Activated CD8-positive, alpha-beta memory T cell treated with anti-CD3 and anti-CD28 coated beads, Interleukin-2, amount 50 U/mL, for 4 hours (primary cell): Measurements from ENCODE around the gene CCDC6.
"Not testable (repeated sequence)": the region's sequence is repeated elsewhere in the genome, so short reads cannot be mapped to it uniquely, and the experiment has no call there.

Experiments
- DNase-seq: peaks from one replicate; pipeline ENCODE4 v3.0.0-alpha.2; 2020

The CCDC6 gene

DNA sequence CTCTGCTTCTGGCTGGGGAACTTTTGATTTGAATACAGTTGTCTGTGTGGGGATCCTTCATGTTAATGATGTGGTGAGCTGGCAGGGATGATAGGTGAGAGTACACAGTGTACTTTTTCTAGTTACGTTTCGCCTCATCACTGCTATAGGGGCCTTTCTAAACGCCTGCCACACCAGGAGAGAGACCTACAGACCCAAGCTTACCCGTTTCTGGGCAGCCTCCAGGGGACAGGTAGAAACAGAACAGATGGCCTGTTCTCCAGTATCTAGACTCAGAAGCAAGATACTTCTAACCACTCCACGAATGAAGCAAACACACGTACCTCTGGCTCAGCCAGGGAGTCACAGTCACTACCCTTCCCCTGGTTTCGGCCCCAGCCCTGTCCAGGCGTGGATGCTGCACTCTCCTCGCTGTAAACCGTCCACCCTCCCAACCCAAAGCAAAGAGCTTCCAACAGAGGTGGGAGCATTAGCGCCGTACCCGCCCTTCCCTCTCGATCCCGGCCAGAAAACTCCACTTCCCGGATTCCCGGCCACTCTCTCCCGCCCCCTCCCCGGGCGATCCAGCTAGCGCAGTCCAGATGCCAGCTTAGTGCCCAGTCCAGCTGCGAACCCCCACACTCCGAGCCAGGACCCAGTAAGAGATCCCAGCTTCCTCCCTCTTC lies 1.2 kb downstream of the CCDC6 start:
- no peak for DNase-seq

DNA sequence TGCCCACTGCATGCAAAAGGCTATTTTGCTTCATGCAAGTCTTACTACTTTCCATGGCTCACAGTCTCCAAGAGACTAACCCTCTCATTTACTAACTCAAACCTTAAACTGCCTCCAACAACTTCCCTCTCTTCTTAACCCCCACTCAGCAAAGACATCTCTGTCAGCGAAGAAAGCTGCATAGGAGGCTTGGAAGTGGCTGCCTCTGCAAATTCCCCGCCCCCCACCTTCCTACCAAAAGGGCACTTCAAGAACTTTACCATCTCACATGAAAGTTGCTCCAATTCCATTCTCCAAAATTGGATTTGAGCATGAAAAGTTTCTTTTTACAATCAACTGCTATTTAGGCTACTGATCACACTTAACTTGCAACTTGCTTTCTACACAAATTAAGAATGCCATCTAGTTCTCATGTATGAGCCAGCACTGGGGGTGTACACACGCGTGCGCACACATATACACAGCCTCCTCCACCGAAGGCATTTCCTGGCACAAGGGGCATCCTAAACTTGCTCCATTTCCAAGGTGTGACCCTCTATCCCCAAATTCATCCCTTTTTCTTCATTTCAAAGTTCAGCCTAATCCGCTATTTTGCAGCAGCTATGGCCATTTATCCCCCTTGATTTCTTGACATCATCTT lies 1.8 kb downstream of the CCDC6 start:
- DNase-seq: no peak

DNA sequence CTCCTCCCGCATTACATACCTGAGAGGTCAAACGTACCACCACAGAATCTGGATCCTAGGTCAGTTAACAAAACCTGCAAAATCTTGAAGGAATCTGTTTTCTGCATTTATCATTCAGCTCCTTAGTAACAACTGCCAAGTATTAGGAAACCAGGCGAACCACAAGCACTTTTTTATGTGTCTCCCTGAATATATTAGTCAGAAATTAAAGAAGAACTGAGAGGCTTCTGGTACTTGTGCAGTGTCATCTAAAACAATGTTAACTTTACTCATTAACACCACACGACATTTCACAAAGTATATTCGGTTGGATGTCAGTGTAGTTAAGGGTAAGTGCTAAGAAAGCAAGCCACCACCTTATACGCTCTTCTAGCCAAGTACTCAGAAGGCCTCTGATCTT lies 2.5 kb downstream of the CCDC6 start:
- DNase-seq: no peak

DNA sequence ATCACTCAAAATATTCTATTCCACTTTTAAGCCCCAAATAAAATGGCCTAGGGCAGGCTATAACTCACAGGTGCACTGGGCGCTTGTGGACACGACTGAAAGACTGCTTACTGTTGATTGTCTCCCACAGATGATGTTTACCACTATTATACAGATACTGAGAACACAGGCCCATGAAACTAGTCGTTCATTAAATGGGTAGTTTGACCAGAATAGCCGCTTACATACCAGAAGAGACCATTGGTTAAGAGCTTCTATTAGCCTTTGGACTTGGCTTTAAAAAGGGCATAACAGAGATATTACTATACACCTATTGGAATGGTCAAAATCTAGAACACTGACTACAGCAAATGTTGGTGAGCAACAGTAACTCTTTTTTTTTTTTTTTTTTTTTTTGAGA lies 4.3 kb downstream of the CCDC6 start:
- no peak for DNase-seq

DNA sequence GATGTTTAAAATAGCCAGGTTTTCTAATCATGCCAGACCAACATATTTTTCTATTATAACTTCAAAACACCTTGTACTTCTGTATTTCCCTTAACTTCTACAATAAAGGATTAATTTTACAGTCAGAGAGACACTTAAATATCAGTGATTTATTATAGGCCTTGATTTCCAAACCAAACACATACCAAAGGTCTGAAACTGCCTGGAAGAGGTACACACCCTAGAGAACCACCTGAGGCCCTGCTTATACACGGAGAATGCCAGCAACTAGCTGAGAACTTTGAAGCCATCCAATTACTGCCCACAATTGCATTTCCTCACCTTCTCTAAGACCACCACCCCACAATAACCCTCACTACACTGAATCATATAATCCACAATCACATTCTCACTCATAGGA lies 4.9 kb downstream of the CCDC6 start:
- no peak for DNase-seq

DNA sequence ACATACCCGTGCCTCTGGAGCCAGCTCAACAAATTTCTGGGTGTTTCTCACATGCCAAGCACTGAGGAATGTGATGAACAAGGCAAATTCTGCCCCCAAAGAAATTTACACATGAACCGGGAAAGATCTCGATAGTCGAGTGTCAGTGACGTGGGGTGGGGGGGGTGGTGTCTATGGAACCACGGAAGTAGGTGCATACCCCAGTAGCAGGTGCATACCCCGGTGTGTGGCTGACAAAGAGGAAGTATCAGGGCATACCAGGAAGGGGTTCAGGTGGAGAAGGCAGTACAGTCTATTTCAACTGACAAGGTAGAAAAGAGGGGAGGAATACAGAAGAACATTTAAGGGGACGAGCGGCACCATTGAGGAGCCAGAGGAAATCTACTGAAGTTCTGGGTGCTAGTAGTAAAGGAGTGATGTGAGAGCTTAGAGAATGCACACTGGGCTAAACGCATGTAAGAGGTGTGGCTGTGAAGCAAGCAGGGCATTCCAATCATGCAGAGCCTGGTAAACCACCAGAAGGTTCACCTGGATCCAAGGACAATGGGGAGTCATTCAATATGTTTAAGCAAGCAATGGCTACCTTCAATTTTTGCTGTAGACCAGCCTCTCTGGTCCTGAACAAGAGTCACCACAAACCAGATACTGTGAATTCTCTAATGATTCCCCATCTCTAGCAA lies 6.2 kb downstream of the CCDC6 start:
- no peak for DNase-seq

DNA sequence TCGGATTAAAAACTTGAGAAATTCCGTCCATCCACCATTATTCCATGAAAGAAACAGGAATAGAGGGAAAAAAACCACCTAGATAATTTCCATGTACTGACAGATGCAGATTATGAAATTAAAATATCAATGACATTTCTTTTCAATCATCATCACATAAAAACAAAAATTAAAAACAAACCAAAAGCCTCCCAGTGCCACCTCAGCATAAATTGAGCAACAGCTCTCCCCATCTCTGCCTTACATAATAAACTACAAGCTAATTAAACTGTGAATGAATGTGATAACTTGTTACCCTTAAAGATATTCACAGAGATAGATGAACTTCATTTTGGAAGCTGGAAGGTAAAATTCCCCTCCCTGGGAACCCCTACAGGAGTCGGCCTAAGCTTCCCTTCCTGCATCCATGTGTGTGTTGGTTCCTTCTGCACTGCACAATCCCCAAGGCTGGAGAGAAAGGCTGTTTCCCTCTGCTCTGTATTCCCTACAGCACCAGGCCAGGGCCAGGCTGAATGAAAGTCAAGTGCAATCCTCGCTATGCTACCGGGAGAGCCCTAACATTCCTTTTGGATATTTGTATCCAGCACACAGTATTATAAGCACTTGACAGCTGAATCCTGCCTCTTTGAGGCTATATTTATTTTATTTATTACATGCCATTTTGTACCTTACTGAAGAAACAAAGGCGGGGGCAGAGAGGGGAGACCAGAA lies 8.1 kb downstream of the CCDC6 start:
- DNase-seq: no peak

DNA sequence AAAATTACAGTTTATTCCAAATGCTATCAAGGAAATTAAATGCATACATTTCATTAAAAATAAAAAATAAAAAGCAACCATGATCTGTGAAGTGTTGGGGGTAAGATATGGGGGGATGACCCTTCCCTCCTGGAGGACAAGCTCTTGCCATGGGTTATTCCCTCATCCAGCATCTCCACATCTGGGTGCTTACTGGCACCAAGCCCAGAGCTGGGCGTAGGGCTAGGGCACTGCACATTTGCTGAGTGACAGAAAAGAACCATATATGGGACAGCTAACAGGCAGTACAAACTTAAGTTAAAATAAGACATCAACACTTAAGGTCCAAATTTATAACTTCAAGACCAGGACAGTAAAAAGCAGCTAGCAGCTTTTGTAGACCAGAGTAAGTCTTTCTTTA lies 10.2 kb downstream of the CCDC6 start:
- DNase-seq: no peak

DNA sequence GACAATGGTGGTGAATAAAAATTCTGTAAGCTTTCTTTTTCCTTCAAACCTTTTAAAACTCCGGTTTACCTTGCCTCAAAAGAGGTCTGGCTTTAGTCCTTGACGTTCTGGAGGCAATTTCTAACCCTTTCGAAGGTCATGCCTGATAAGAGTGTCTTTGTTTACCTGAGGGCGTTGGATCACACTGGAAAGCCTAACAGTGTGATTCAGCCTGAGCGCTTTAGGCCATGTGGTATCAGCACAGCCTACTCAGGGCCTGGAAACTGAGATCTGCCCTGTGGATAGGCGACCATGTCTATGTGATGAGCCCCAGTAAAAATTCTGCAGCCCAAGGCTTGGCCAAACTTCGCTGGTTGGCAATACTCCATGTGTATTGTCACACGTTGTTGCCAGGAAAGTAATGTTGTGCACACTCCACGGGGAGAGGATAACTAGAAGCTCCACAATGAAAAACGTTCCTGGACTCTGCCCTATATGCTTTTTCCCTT lies 10.7 kb downstream of the CCDC6 start:
- no peak for DNase-seq

DNA sequence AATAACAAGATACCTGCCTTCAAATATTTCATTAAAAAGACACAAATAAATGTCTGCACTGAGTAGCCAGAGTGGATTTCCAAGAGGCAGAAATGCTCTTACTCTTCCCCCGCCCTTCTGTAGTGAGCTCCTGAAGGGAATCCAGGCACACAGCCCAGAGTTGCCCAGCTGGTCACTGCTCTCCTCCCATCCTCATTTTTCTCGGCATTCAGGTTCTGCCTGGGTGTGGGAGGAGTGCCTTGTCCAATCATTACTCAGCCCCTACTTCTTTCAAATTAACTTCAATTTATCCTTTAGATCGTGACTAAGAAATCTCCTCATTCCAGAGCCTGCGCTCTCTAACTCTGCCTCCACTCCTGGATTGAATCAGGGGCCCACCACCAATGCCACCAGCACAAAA lies 12.2 kb downstream of the CCDC6 start:
- no peak for DNase-seq

DNA sequence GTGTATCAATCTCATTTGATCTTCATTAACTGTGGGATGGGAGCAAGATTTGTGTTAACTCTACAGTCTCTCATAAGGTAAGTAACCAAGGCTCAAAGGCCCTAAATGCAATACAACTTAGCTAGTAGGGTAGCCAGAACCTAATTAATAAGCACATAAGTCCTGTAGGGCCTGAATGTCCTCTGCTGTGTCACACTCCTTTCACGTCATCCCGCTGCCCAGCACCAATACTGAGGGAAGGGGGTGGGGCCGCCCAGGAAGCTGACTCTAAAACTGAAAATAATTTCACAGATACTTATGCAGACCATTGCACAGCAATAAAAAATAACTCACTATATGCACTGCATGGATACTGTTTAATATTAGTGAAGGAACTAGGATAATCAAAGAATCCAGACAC lies 13.7 kb downstream of the CCDC6 start:
- no peak for DNase-seq

DNA sequence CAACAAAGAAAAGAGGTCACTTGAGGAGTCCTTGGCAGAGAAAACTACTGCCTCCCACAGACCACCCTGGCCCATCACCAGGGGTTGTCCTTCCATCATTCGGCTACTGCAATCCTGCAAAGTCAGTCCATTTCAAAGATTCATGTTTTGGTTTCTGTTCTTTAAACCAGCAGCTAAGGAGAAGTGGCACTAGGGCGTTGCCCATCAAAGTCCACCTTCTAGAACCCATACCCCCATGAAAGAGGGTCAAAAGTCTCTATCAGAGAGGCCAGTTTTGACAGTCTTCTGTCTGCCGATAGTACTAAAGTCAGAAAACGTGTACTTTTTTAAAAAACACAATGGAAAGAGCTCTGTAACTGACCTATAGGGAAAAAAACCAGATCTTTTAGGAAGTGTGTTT lies 14.4 kb downstream of the CCDC6 start:
- no peak for DNase-seq

DNA sequence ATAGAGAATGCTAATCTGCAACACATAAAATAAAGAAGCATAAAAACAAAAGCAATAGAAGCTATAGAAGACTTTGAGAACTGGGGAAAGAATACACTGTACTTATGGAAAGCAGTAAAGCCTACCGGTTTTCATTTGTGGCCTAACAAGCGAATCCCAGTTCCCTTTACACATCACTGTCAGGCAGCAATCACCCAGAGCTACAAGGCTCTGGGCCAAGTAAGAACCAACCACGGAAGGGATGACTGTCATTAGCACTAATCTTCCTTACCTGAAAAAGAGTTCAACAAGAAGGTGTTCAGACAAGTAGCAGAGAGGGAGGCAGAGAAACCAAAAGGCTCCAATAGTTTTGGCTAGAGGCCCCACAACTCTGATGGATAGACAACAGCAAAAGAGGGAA lies 15.0 kb downstream of the CCDC6 start:
- no peak for DNase-seq

DNA sequence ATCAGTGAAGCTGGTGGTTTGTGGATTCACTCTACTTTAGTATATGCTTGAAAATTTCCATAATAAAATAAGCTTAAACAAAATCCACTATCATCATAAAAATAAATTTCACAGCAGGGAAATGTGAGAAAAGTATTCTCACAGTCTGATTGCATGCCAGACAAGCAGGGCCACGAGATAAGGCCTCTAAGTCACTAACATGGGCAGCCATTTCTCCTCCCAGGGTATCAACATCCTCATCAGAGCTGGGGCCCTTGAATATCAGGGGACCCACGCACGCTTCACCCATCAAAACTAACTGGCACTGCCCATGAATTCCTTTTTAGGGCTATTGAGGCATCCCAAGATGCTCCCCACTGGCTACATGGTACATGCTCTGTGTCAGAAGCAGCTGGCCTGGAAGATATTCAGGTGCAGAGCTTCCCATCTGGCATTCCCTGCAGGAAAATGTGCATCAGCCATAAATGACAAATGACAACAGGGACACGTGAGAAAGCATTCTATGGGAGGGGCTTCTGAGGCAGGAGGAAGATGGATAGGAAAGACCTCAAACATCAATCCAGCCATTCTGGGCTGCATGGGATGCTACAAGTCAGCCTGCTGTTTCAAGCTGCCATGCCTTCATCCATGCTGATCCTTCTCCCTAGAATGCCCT lies 17.4 kb downstream of the CCDC6 start:
- DNase-seq: no peak

DNA sequence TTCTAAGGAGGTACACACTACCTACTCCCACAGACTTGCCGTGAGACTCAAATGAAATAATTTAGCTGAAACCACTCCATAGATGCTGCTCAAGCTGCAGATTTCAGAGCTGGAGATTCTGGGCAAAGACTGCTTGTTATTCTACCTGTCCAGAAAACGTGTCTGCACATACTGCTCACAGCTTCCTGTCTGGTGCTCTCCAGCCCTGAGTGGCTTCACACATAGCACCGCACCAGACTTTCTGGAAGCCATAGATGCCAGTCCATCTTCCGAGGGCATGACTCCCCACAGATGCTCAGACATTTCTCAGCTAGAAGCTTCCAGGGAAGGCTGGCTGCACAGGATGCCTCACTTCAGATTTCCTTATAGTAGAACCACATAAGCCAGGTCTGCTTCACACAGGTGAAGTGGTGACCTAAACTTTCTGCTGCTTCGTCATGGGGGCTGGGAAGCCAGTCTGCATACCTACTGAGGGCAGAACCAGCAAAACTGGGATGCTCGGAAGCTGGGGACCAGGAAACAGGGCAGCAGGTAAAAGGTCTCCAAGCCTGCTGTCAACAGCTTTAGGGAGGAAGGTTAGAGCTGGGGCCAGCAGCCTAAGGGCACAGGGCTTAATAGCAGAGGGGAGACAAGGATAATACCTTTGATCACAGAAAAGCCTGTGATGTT lies 18.2 kb downstream of the CCDC6 start:
- DNase-seq: no peak

DNA sequence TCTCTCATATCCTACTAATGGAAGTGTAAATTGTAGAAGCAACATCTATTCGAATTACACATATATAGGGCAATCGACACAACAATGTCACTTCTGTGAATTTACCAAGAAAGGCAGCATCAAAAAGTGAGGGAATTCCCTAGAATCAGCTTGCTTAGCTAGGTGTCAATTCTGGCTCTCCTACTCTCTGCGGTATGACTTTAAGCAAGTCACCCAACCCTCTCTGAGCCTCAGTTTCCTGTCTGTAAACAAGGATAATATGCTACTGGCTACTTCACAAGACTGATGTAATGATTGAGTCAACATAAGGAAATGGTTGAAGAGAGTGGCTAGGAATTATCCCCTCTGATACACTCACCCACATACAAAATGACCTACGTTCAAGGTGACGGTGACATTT lies 19.4 kb downstream of the CCDC6 start:
- no peak for DNase-seq

DNA sequence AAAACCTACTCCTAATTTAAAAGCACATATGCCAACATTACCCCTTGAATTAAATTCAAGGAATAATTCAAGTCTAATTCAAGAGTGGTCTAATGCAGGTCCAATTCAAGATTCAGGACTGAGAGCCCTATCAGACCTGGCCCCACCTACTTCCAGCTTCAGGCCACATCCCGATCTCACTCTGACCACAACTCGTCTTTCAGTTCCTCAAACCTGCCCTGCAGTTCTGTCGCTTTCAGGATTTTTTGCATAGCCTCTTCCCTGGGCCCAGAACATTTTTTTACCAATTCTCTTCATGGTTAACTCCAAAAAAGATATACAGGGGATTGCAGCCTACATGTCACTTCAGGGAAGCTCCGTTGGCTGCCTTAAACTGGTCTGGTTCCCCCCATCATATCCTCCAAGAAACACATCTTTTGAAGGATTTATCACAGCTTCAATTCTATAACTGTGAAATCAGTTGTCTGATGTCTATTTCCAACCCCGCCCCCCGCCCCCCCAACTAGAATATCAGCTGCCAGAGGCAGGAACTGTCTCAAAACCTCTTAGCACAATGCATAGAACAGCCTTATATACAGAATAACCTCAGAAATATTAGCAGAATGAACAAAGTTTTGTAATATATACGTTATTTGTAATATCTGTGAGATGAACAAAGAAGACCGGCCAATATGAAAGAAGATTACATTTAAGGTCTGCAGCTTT lies 20.8 kb downstream of the CCDC6 start:
- no peak for DNase-seq

DNA sequence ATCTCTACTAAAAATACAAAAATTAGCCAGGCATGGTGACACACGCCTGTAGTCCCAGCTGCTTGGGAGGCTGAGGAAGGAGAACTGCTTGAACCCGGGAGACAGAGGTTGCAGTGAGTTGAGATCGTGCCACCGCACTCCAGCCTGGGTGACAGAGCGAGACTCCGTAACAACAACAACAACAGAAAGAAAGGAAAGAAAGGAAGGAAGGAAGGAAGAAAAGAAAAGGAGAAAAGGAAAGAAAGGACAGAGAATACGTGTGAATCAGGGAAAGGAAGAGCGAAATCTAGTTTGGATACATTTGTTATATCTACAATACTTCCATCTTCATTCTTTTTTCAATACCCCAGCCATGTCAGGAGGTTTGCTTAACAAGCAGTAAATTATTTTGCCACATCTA lies 21.5 kb downstream of the CCDC6 start:
- not testable (repeated sequence) for DNase-seq

DNA sequence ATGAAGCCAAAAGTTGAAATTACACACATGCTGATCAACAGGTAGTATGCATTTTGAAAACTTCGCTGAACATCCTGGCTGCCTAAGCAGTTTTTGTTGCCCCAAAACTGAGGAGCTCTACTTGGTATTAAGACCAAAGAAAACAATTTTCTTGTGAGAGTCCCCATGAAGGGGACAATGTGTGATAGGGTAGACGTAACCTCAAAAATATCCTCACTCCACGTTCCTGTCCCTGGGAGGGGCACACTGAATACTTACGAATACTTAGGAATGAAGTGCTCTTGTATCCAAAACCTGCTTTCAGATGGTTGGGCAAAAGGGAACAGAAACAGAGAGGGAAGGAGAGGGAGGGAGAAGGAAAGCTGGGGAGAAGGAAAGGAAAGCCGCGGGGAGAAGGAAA lies 24.7 kb downstream of the CCDC6 start:
- no peak for DNase-seq

DNA sequence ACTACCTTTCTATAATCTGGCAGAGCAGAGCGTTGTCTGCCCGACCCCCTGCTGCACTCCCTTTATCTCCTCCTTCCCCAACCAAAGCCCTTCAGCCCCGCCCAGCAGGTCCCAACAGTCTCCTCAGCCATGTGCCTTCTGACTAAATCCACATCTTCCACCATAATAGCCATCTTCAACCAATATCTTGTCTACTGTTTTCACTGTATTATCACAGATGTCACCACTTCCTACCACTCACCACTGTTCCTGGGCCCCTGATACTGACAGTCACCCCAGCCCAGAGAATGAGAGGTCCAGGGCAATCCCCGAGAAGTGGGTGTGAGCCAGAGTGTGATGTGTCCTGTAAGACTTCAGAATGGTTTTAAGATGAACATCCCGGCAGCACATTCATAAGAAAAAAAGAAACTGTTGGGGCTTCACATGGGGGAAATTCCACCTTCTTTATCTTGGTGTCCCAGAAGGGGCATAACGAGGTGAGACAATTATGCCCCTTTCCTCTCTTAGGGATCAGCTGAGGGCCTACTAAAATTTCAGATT lies 25.3 kb downstream of the CCDC6 start:
- peak; percentile 39 for DNase-seq

DNA sequence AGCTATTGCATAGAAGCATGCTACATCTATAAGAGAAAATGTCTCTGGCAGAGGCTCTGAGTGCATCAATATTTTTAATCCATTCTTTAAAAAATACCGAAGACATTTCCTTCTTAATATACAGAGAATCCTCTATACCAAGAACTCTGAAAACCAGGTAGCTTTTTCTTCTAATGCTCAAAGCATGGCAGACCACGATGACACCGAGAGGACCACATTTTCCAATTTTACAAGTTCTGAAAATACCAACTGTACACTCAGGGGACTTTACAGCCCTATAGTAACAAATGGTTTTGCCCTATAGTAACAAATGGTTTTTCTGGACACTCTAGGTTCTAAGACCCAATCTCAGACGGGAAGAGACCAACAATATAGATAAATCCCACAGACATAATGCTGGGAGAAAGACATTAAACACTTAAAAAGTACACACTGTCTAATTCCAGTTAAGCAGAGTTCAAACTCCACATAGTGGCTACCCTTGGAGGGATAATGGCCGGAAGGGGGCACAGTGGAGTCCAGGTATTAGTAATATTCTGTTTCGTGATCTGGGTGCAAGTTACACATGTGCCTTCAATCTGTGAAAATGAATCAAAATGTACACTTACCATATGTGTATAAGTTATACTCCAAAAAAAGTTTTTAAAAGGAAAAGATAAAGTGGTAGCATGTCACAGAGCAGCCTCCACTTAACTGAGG lies 26.2 kb downstream of the CCDC6 start:
- no peak for DNase-seq
